Upper lobe of right lung (tissue), 1 donor: ENCODE measurements around the gene CDC123. TPM values are rescaled to one million over a fixed set of nuclear protein-coding genes. Genes with fewer than 3 reads are reported as not detected.
"Not testable (repeated sequence)": the region's sequence is repeated elsewhere in the genome, so short reads cannot be mapped to it uniquely, and the experiment has no call there.

Experiments
- ATAC-seq: fragments of 200-7000 bp; cut with Tn5 transposase; one replicate; pipeline ENCODE4 v1.9.1; 2020; ENCODE audit warnings: mild to moderate bottlenecking, moderate library complexity
- DNase-seq: peaks from one replicate; pipeline ENCODE4 v3.0.0-alpha.2; 2020
- H3K27ac ChIP-seq: fragments of 200-600 bp; one replicate; pipeline ENCODE4 v1.8.0; 2022
- H3K27me3 ChIP-seq: fragments of 200-600 bp; one replicate; pipeline ENCODE4 v1.8.0; 2022; ENCODE audit warnings: mild to moderate bottlenecking
- H3K36me3 ChIP-seq: fragments of 200-600 bp; one replicate; pipeline ENCODE4 v1.8.0; 2022
- H3K4me1 ChIP-seq: fragments of 200-600 bp; one replicate; pipeline ENCODE4 v1.8.0; 2022
- H3K4me3 ChIP-seq: fragments of 200-600 bp; one replicate; pipeline ENCODE4 v1.8.0; 2022; ENCODE audit warnings: mild to moderate bottlenecking
- H3K9me3 ChIP-seq: fragments of 200-600 bp; one replicate; pipeline ENCODE4 v1.8.0; 2022
- CTCF ChIP-seq: fragments of 200-600 bp; IDR thresholded peaks from one replicate; pipeline ENCODE4 v1.8.0; 2022; ENCODE audit warnings: antibody characterized with exemption
- intact Hi-C: fragments of 100-400 bp; cut with DNase I; formaldehyde crosslinking; loops from one replicate; pipeline ENCODE4 v1.11.0; 2022
- total RNA-seq: library from RNA; stranded (reverse); fragmentation: NEBNext Ultra II Directional; extraction: Animal tissue kit (Norgen Biotek cat#: 25700); gene quantifications from one replicate; pipeline ENCODE4 v1.2.1, GENCODE V29; 2021
- donor health status: DM: no; HTN: yes; CAD: no; lungs with severe emphysema.

The CDC123 gene
- total RNA-seq, 1 donor from 2014 or later: 44.3 TPM

GRCh38 chr10:12237265-12238220 is 41.6 kb downstream of the CDC123 start:
- Histone ChIP-seq H3K4me3 (no peak overlapping the region), H3K4me1 (peaks cover 23% of the 10 kb centered on the region), H3K36me3 (peaks cover 56% of the 10 kb centered on the region), H3K27ac (no peak overlapping the region), H3K27me3 (no peaks in the 10 kb centered on the region), H3K9me3 (no peaks in the 10 kb centered on the region)
- no peak for ATAC-seq
- intact Hi-C loops: no loop called here
- no peak for TF ChIP-seq CTCF
- no peak for DNase-seq

DNA sequence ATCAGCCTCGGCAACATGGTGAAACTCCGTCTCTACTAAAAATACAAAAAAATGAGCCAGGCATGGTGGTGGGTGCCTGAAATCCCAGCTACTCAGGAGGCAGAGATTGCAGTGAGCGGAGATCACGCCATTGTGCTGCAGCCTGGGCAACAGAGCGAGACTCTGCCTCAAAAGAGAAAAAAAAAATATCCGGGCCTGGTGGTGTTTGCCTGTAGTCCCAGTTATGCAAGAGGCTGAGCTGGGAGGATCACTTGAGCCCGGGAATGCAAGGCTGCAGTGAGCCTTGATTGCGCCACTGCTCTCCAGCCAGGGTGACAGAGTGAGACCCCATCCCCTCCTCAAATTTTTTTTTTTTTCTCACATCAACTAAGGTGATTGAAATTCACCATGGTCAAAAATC is 42.8 kb downstream of the CDC123 start:
- intact Hi-C loops: no loop called here

DNA sequence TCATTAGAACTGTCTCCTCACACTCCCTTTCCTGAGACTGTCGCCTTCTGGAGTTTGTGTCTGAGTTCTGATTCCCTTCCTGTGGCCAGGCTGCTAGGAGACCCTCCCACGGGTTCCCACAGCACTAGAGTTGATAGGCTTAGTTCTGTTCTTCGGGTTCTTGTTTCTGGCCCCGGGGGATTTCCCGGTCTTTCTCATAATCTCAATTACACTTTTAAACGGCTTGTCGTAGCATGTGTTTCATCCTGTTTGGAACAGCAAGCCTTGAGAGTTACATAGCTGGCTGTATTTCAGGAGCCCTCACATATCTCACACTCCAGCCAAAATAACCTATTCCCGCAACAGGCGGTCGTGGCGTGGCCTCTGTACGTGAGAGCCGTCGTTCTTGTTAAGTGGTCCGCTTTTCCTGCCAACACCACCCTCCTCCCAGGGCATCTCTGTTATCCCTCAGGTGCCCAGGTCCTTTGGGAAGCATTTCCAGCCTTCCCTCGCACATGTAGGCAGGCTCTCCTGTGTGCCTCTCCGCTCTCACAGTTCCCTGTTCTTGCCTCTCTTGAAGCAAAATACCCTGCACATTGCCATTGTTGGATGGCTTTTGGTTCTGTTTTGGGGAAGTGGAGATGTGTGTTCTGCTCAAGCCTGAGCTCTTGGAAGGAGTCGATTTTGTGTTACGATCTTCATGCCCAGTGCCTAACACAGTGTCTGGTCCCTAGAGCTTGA is 46.0 kb downstream of the CDC123 start:
- no peaks in the 10 kb centered on the region for H3K27me3 ChIP-seq
- H3K4me3 ChIP-seq: no peak overlapping the region
- H3K27ac ChIP-seq: peak overlapping the region; percentile 72
- peaks cover 17% of the 10 kb centered on the region for H3K4me1 ChIP-seq
- no peak for TF ChIP-seq CTCF
- DNase-seq: no peak
- H3K36me3 ChIP-seq: peaks cover 56% of the 10 kb centered on the region
- intact Hi-C loops: no loop called here
- H3K9me3 ChIP-seq: no peaks in the 10 kb centered on the region
- peak; percentile 87 for ATAC-seq

More for the DNA sequence above, 42.8 kb downstream of the CDC123 start:
- no peak for ATAC-seq
- H3K27me3 ChIP-seq: no peaks in the 10 kb centered on the region
- DNase-seq: no peak
- peaks cover 27% of the 10 kb centered on the region for H3K4me1 ChIP-seq
- peaks cover 49% of the 10 kb centered on the region for H3K36me3 ChIP-seq
- no peak for TF ChIP-seq CTCF
- no peak overlapping the region for H3K27ac ChIP-seq
- H3K4me3 ChIP-seq: no peak overlapping the region
- H3K9me3 ChIP-seq: no peaks in the 10 kb centered on the region

GRCh38 chr10:12243864-12244620 is 48.1 kb downstream of the CDC123 start:
- intact Hi-C loops: no loop called here
- Histone ChIP-seq H3K27me3 (no peaks in the 10 kb centered on the region), H3K4me3 (no peak overlapping the region), H3K27ac (no peak overlapping the region), H3K36me3 (peaks cover 44% of the 10 kb centered on the region), H3K4me1 (peaks cover 17% of the 10 kb centered on the region), H3K9me3 (no peaks in the 10 kb centered on the region)
- TF ChIP-seq CTCF: no peak
- ATAC-seq (peak; percentile 62), DNase-seq (no peak)

- Histone ChIP-seq H3K9me3 (no peaks in the 10 kb centered on the region), H3K27ac (no peak overlapping the region), H3K4me1 (no peaks in the 10 kb centered on the region), H3K36me3 (peaks cover 50% of the 10 kb centered on the region), H3K4me3 (no peak overlapping the region), H3K27me3 (no peaks in the 10 kb centered on the region)
- intact Hi-C loops: no loop called here
- no peak for DNase-seq
- TF ChIP-seq CTCF: no peak
- no peak for ATAC-seq
Measured at GRCh38 chr10:12250181-12250580, 54.2 kb downstream of the CDC123 start.

GRCh38 chr10:12250702-12251101 is 54.7 kb downstream of the CDC123 start:
- intact Hi-C loops, H3K27ac ChIP-seq, H3K4me3 ChIP-seq, ATAC-seq, H3K4me1 ChIP-seq, H3K9me3 ChIP-seq, H3K27me3 ChIP-seq, DNase-seq: not testable (repeated sequence)
- H3K36me3 ChIP-seq: peaks cover 45% of the 10 kb centered on the region
